GM12801 (cell line): ENCODE data around the gene HACD1.

Source experiments
- CTCF ChIP-seq: IDR thresholded peaks from one replicate; pipeline ENCODE4 v1.5.1; 2011; ENCODE audit warnings: control low read depth; ENCODE audit not compliant: insufficient read length; ENCODE audit errors: extremely low read depth

HACD1 gene

GRCh38 chr10:17659365-17659764 lies 42.2 kb upstream of the HACD1 start:
- no peak for TF ChIP-seq CTCF

GRCh38 chr10:17657103-17657500 lies 39.9 kb upstream of the HACD1 start:
- TF ChIP-seq CTCF: no peak

- no peak for TF ChIP-seq CTCF
Observed at GRCh38 chr10:17655567-17656146, 38.5 kb upstream of the HACD1 start.

GRCh38 chr10:17655009-17655408 lies 37.8 kb upstream of the HACD1 start:
- TF ChIP-seq CTCF: no peak

- TF ChIP-seq CTCF: no peak
Observed at GRCh38 chr10:17652585-17652984, 35.4 kb upstream of the HACD1 start.

GRCh38 chr10:17651896-17652295 lies 34.7 kb upstream of the HACD1 start:
- TF ChIP-seq CTCF: no peak

GRCh38 chr10:17650416-17650815 lies 33.2 kb upstream of the HACD1 start:
- TF ChIP-seq CTCF: no peak
